ENCODE data around the gene ADRA2A.

The ADRA2A gene

GRCh38 chr10:111076191-111076681 lies 593 bp upstream of the ADRA2A start (continued):
- peak; percentile 95 for TF ChIP-seq ZNF2 (tag by site-specific recombination; IDR thresholded peaks at IDR 0.05)
- TF ChIP-seq ZNF692 (tag by site-specific recombination; IDR thresholded peaks at IDR 0.05): peak; percentile 28; the same call in 1 of the 2 replicates
- peak; percentile 52; the same call in 1 of the 2 replicates for TF ChIP-seq ZBTB20 (tag by site-specific recombination; IDR thresholded peaks at IDR 0.05)
- no peak for TF ChIP-seq ZNF23 (tag by site-specific recombination; IDR thresholded peaks at IDR 0.05; ENCODE audit: borderline replicate concordance)
- TF ChIP-seq, protein P1, sequence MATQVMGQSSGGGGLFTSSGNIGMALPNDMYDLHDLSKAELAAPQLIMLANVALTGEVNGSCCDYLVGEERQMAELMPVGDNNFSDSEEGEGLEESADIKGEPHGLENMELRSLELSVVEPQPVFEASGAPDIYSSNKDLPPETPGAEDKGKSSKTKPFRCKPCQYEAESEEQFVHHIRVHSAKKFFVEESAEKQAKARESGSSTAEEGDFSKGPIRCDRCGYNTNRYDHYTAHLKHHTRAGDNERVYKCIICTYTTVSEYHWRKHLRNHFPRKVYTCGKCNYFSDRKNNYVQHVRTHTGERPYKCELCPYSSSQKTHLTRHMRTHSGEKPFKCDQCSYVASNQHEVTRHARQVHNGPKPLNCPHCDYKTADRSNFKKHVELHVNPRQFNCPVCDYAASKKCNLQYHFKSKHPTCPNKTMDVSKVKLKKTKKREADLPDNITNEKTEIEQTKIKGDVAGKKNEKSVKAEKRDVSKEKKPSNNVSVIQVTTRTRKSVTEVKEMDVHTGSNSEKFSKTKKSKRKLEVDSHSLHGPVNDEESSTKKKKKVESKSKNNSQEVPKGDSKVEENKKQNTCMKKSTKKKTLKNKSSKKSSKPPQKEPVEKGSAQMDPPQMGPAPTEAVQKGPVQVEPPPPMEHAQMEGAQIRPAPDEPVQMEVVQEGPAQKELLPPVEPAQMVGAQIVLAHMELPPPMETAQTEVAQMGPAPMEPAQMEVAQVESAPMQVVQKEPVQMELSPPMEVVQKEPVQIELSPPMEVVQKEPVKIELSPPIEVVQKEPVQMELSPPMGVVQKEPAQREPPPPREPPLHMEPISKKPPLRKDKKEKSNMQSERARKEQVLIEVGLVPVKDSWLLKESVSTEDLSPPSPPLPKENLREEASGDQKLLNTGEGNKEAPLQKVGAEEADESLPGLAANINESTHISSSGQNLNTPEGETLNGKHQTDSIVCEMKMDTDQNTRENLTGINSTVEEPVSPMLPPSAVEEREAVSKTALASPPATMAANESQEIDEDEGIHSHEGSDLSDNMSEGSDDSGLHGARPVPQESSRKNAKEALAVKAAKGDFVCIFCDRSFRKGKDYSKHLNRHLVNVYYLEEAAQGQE (tag by site-specific recombination; IDR thresholded peaks at IDR 0.05): peak; percentile 86
- peak; percentile 61 for TF ChIP-seq KLF8 (tag by site-specific recombination; IDR thresholded peaks at IDR 0.05)
- TF ChIP-seq ZNF664 (tag by site-specific recombination; IDR thresholded peaks at IDR 0.05): no peak
- peak; percentile 42; the same call in 1 of the 2 replicates for TF ChIP-seq ZEB2 (tag by site-specific recombination; IDR thresholded peaks at IDR 0.05)
- TF ChIP-seq ZNF561 (tag by site-specific recombination; IDR thresholded peaks at IDR 0.05; ENCODE audit: borderline replicate concordance): peak; percentile 65
- 0 out of 2 replicates have a peak, but pooled peaks have one; percentile 21 for TF ChIP-seq ZNF223 (tag by site-specific recombination; IDR thresholded peaks at IDR 0.05)
- TF ChIP-seq KLF1 (tag by site-specific recombination; IDR thresholded peaks at IDR 0.05): peak; percentile 44
- TF ChIP-seq ZNF280D (tag by site-specific recombination; IDR thresholded peaks at IDR 0.05): no peak

- ChIA-PET CTCF (interaction anchor here (0.6 to 2.8 kb wide), 9 partner anchors 9 to 1156 kb away, joined by 3 to 25 read pairs (median 5); no protein-coding TSS in a partner anchor), POLR2A (interaction anchor here (0.6 kb wide), 1 partner anchor 19 kb away, joined by 3 read pairs; no protein-coding TSS in a partner anchor)
Observed at GRCh38 chr10:111077479-111077784, 603 bp downstream of the ADRA2A start.

DNA sequence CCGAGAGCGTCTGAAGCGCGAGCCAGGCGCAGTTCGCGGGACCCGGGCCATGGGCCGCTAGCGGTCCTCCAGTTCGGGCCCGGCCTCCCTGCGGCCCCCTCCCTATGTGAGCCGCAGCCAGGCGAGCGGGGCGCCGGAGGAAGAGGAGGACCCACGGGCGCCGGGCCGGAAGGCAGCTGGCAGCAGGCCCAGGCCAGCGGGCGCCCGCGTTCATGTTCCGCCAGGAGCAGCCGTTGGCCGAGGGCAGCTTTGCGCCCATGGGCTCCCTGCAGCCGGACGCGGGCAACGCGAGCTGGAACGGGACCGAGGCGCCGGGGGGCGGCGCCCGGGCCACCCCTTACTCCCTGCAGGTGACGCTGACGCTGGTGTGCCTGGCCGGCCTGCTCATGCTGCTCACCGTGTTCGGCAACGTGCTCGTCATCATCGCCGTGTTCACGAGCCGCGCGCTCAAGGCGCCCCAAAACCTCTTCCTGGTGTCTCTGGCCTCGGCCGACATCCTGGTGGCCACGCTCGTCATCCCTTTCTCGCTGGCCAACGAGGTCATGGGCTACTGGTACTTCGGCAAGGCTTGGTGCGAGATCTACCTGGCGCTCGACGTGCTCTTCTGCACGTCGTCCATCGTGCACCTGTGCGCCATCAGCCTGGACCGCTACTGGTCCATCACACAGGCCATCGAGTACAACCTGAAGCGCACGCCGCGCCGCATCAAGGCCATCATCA lies 1.1 kb downstream of the ADRA2A start:
- Histone ChIP-seq H3K4me1 (ENCODE audit: control insufficient read depth, insufficient read depth, low read length) (peaks cover 2% of the 10 kb centered on the region; the same call in 1 of the 2 replicates), H3K27ac (ENCODE audit: extremely low read depth, low read depth, low read length) (no peak overlapping the region), H3K9me3 (ENCODE audit: control insufficient read depth, insufficient read depth, low read depth, low read length) (no peaks in the 10 kb centered on the region), H3K36me3 (ENCODE audit: control insufficient read depth in 2 of 2, insufficient read depth in 1 of 2, low read length in 2 of 2) (no peaks in the 10 kb centered on the region), H3K4me3 (ENCODE audit: low read depth, low read length) (peak overlapping the region; percentile 20)
- ChIA-PET POLR2A (interaction anchor here (0.6 kb wide), 1 partner anchor 19 kb away, joined by 3 read pairs; no protein-coding TSS in a partner anchor), CTCF (interaction anchor here (0.6 to 2.3 kb wide), 5 partner anchors 8 to 1155 kb away, joined by 3 to 12 read pairs (median 4); no protein-coding TSS in a partner anchor)
- no peak for TF ChIP-seq SP3 (tag by site-specific recombination; IDR thresholded peaks at IDR 0.05)
- TF ChIP-seq ZNF670 (tag by site-specific recombination; IDR thresholded peaks at IDR 0.05; ENCODE audit: low read depth): no peak
- no peak for TF ChIP-seq ZNF560 (tag by site-specific recombination; IDR thresholded peaks at IDR 0.05; ENCODE audit: borderline replicate concordance)
- TF ChIP-seq ZNF302 (tag by site-specific recombination; IDR thresholded peaks at IDR 0.05; ENCODE audit: low read depth): no peak
- TF ChIP-seq GLI2 (tag by site-specific recombination; IDR thresholded peaks at IDR 0.05; ENCODE audit: borderline replicate concordance, low read depth): no peak
- TF ChIP-seq ZNF501 (tag by site-specific recombination; IDR thresholded peaks at IDR 0.05): no peak
- TF ChIP-seq ZNF843 (tag by site-specific recombination; IDR thresholded peaks at IDR 0.05): no peak
- TF ChIP-seq KLF9 (tag by site-specific recombination; IDR thresholded peaks at IDR 0.05; ENCODE audit: low read depth): no peak
- no peak for TF ChIP-seq ZNF791 (tag by site-specific recombination; IDR thresholded peaks at IDR 0.05)
- TF ChIP-seq SALL2 (tag by site-specific recombination; IDR thresholded peaks at IDR 0.05; ENCODE audit: borderline replicate concordance): no peak

More at GRCh38 chr10:111077479-111077784, 603 bp downstream of the ADRA2A start:
- Histone ChIP-seq H3K9me3 (ENCODE audit: control insufficient read depth, insufficient read depth, low read depth, low read length) (no peaks in the 10 kb centered on the region), H3K36me3 (ENCODE audit: control insufficient read depth in 2 of 2, insufficient read depth in 1 of 2, low read length in 2 of 2) (no peaks in the 10 kb centered on the region), H3K27ac (ENCODE audit: extremely low read depth, low read depth, low read length) (peak overlapping the region; percentile 31; the same call in 1 of the 2 replicates), H3K4me1 (ENCODE audit: control insufficient read depth, insufficient read depth, low read length) (peaks cover 2% of the 10 kb centered on the region; the same call in 1 of the 2 replicates), H3K4me3 (ENCODE audit: low read depth, low read length) (peak overlapping the region; percentile 51)
- 0 out of 2 replicates have a peak, but pooled peaks have one; percentile 2 for TF ChIP-seq ZNF335 (tag by site-specific recombination; conservative IDR thresholded peaks at IDR 0.05)
- TF ChIP-seq SCRT1 (tag by site-specific recombination; IDR thresholded peaks at IDR 0.05; ENCODE audit: borderline replicate concordance): no peak
- TF ChIP-seq ZNF121 (tag by site-specific recombination; IDR thresholded peaks at IDR 0.05): no peak

Measured in HEK293 (cell line).